ENCODE data around the gene KREMEN1.

KREMEN1 gene

DNA sequence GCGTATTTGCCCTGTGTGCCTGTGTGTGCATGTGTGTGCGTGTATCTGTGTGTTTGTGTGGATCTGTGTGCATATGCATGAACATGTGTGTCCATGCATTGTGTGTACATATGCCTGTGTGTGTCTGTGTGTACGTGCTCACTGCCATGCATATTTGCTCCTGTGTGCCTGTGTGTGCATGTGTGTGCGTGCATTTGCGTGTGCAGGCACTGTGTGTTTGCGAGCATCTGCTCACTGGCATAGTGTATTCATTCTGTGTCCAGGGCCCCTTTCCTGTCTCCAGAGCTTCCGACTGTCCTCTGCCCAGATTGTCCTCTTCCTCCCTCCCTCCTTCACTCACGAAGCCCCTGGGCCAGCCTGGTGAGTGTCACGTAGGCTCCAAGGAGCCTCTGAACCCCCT, 138.6 kb downstream of the KREMEN1 start:
- no peak overlapping the region for H3K27ac ChIP-seq (ENCODE audit: low read length)
- H3K27me3 ChIP-seq (ENCODE audit: insufficient read depth, low read length), result peaks cover 4% of the 10 kb centered on the region; the same call in 1 of the 2 replicates
- no peak overlapping the region for H3K9ac ChIP-seq (ENCODE audit: low read depth, low read length)
- peaks cover 10% of the 10 kb centered on the region; the same call in 1 of the 2 replicates for H3K4me1 ChIP-seq (ENCODE audit: insufficient read depth, low read length)
- no peaks in the 10 kb centered on the region for H3K36me3 ChIP-seq (ENCODE audit: insufficient read depth, low read depth, low read length)
- no peaks in the 10 kb centered on the region for H3K9me3 ChIP-seq (ENCODE audit: insufficient read depth, low read depth, low read length)
- no peak overlapping the region for H3K4me3 ChIP-seq (ENCODE audit: low read length)

DNA sequence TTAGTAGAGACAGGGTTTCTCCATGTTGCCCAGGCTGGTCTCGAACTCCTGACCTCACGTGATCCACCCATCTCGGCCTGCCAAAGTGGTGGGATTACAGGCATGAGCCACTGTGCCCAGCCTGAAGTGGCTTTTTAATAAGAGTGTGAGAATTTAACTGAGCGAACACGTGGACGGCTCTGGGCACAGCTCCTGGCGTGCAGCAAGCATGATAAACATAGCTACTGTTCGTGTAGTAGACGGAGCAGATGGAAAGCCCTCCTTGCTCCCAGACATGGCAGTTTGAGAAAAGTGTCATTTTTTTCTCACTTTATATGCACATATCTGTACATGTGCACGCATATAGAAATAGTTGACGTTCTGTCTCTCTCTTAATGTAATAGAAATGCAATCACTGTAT, 139.9 kb downstream of the KREMEN1 start:
- H3K27me3 ChIP-seq (ENCODE audit: insufficient read depth, low read length), result no peaks in the 10 kb centered on the region
- H3K4me1 ChIP-seq (ENCODE audit: insufficient read depth, low read length), result peaks cover 10% of the 10 kb centered on the region; the same call in 1 of the 2 replicates
- no peak overlapping the region for H3K4me3 ChIP-seq (ENCODE audit: low read length)
- no peak overlapping the region for H3K9ac ChIP-seq (ENCODE audit: low read depth, low read length)
- H3K9me3 ChIP-seq (ENCODE audit: insufficient read depth, low read depth, low read length), result no peaks in the 10 kb centered on the region
- H3K27ac ChIP-seq (ENCODE audit: low read length), result no peak overlapping the region
- H3K36me3 ChIP-seq (ENCODE audit: insufficient read depth, low read depth, low read length), result no peaks in the 10 kb centered on the region

DNA sequence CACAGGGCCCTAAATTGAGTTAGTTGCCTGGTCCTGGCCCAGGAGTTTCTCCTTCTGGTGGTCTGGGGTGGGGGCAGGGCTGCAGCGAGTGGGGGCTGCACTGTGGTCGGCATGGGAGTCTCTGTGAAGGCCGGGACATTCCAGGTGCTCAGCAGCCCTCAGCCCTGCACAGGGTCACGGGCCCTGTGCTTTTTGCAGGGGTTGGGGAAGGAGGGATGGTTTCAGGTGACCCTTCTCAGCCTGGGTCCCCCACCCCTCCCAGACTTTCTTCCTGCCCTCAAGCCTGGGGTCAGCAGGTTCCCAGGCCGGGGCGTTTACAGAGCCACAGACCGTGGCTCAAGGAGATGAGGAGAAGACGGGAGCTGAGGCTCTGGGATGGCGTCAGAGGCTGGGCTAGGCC, 140.7 kb downstream of the KREMEN1 start:
- H3K9me3 ChIP-seq (ENCODE audit: insufficient read depth, low read depth, low read length), result no peaks in the 10 kb centered on the region
- H3K36me3 ChIP-seq (ENCODE audit: insufficient read depth, low read depth, low read length), result no peaks in the 10 kb centered on the region
- H3K27ac ChIP-seq (ENCODE audit: low read length), result no peak overlapping the region
- H3K4me1 ChIP-seq (ENCODE audit: insufficient read depth, low read length), result peaks cover 10% of the 10 kb centered on the region; the same call in 1 of the 2 replicates
- H3K4me3 ChIP-seq (ENCODE audit: low read length), result no peak overlapping the region
- H3K9ac ChIP-seq (ENCODE audit: low read depth, low read length), result no peak overlapping the region
- no peaks in the 10 kb centered on the region for H3K27me3 ChIP-seq (ENCODE audit: insufficient read depth, low read length)

DNA sequence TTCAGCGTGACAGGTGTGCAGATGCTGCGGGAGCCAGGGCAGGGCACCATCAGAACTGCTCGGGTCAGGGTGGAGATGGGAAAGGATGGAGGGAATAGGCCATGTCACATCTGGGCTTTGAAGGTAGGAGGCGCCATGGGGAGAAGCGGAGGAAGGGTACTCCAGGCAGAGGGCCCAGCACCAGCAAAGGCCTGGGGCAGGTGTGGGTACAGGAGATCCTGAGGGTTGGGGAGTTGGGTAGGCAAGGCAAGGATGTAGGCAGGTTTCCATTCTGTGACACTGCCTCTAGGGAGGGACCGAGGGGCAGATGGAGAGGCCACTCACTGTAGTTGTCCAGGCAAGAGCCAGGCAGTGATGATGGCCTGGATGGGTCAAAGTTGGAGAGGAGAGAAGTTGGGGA, 141.4 kb downstream of the KREMEN1 start:
- Histone ChIP-seq H3K27me3 (ENCODE audit: insufficient read depth, low read length) (no peaks in the 10 kb centered on the region), H3K9ac (ENCODE audit: low read depth, low read length) (no peak overlapping the region), H3K9me3 (ENCODE audit: insufficient read depth, low read depth, low read length) (no peaks in the 10 kb centered on the region), H3K27ac (ENCODE audit: low read length) (no peak overlapping the region), H3K36me3 (ENCODE audit: insufficient read depth, low read depth, low read length) (no peaks in the 10 kb centered on the region), H3K4me1 (ENCODE audit: insufficient read depth, low read length) (peaks cover 9% of the 10 kb centered on the region; the same call in 1 of the 2 replicates), H3K4me3 (ENCODE audit: low read length) (no peak overlapping the region)

DNA sequence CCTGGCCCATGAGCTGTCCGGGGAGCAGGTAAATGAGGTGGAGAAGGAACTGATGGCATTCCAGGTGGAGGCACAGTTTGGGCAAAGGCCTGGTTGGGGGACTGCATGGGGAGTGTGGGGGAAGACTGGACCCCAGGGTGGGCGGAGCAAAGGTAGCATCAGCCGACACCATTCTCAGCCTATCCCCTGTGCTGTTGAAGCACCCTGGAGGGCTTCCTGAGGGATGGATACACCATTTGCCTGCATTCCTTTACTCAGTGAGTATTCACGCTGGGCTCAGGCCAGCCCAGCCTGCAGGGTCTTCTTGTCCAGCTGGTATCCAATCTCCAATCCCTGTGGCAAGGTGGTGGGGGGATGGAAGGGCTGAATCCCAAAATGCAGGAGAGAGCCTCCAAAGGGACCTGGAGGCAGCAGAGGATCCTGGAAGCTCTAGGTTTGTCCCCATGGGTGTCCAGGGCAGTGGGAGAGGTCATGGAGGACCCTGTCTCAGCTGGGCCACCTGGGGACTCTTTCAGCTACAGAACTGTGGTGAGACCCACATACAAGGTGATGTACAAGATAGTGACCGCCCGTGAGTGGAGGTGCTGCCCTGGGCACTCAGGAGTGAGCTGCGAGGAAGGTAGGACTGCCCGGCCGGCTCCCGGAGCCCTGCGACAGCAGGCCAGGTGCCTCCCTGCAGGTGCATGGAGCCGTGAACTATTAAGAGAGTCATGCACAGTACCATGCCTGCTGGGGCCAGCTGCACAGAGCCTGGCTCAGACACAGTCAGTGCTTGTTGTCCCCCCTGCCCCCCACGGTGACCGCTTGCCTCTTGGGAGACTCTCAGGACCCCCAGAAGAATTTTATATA, 142.4 kb downstream of the KREMEN1 start:
- no peak overlapping the region for H3K27ac ChIP-seq (ENCODE audit: low read length)
- H3K36me3 ChIP-seq (ENCODE audit: insufficient read depth, low read depth, low read length), result no peaks in the 10 kb centered on the region
- H3K4me3 ChIP-seq (ENCODE audit: low read length), result no peak overlapping the region
- H3K4me1 ChIP-seq (ENCODE audit: insufficient read depth, low read length), result peaks cover 6% of the 10 kb centered on the region; the same call in 1 of the 2 replicates
- no peaks in the 10 kb centered on the region for H3K27me3 ChIP-seq (ENCODE audit: insufficient read depth, low read length)
- no peaks in the 10 kb centered on the region for H3K9me3 ChIP-seq (ENCODE audit: insufficient read depth, low read depth, low read length)
- H3K9ac ChIP-seq (ENCODE audit: low read depth, low read length), result no peak overlapping the region

DNA sequence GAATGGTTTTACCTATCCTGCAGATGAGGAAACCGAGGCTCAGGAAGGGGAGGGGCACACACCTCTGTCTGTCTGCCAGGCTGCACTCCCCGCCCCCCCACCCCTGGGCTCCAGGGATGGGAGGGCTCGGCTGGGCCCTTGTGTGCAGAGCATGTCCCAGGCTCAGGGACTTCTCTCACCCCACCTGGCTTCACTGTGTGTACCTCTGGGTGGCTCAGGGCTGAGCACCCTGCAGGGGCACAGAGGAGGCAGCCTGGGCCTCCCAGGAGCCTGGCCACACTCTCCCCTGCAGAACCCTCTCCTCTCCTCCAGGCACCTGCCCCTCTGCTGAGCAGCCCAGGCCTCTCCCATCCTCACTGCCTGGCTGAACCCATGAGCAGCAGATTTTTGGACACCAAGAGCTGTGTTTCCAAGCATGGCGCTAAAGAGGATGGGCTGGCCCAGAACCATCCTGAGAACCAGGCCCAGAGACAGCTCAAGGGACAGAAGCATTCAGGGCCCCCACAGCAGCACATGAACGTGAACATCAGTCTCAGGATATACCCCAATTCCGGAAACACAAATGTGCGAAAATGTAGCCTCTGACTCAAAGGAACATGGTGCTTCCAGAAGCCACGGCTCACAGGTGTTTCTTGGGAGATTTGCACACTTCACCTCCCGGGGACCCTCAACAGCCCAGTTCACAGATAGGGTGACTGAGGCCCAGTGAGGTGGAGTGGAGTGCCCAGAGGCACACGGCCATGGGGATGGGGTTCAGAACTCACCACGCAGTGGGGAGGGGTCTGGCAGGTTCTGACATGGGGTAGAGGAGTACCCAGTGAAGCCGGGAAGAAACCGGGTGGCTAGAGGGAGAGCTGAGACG, 143.4 kb downstream of the KREMEN1 start:
- Histone ChIP-seq H3K27ac (ENCODE audit: low read length) (no peak overlapping the region), H3K27me3 (ENCODE audit: insufficient read depth, low read length) (no peaks in the 10 kb centered on the region), H3K36me3 (ENCODE audit: insufficient read depth, low read depth, low read length) (no peaks in the 10 kb centered on the region), H3K9me3 (ENCODE audit: insufficient read depth, low read depth, low read length) (no peaks in the 10 kb centered on the region), H3K4me3 (ENCODE audit: low read length) (no peak overlapping the region), H3K4me1 (ENCODE audit: insufficient read depth, low read length) (peaks cover 12% of the 10 kb centered on the region; the same call in 1 of the 2 replicates), H3K9ac (ENCODE audit: low read depth, low read length) (no peak overlapping the region)

DNA sequence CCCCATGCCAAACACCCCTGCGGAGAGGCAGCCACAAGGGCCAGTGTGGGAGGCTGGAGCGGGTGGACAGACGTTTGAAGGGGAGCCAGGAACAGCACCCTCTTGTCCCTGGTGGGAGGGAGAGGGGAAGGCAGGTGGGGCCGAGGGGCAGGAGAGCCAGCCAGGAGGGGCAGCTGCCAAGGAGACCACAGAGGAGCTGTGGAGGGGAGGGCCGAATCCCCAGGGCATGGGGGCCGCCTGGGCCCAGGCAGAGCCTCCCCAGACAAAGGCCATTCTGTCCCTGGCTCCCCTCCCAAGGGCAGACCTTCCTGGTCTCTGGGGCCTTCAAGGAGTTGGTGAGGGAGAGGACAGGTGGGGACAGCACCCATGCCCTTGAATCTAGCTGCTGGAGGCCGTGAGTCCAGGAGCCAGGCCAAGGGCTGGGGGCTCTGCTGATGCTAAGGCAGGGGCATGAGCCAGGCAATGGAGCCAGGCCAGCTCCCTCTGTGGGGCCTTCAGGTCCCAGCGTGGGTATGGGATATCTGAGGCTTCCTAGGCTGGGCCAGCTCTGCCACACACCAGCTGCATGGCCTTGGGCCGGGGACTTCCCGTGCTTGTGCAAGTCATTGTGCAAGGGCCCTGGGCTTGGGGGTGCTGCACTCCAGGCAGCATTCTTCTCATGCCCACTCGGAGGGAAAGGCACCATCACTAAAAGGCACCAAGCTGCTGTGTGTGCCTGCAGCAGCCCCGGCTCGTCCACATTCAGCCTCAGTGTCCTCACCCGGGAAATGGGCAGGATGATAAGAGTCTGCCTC, 144.2 kb downstream of the KREMEN1 start:
- no peak overlapping the region for H3K4me3 ChIP-seq (ENCODE audit: low read length)
- H3K36me3 ChIP-seq (ENCODE audit: insufficient read depth, low read depth, low read length), result no peaks in the 10 kb centered on the region
- no peak overlapping the region for H3K27ac ChIP-seq (ENCODE audit: low read length)
- no peaks in the 10 kb centered on the region for H3K9me3 ChIP-seq (ENCODE audit: insufficient read depth, low read depth, low read length)
- peaks cover 12% of the 10 kb centered on the region; the same call in 1 of the 2 replicates for H3K4me1 ChIP-seq (ENCODE audit: insufficient read depth, low read length)
- no peak overlapping the region for H3K9ac ChIP-seq (ENCODE audit: low read depth, low read length)
- no peaks in the 10 kb centered on the region for H3K27me3 ChIP-seq (ENCODE audit: insufficient read depth, low read length)
